GM13977 (cell line): ENCODE results near the gene TKTL1.
"Not testable (repeated sequence)": the region's sequence is repeated elsewhere in the genome, so short reads cannot be mapped to it uniquely, and the experiment has no call there.

ENCODE experiments used
- DNase-seq: peaks from one replicate; pipeline ENCODE4 v3.0.0; 2012; ENCODE audit warnings: low spot score
- CTCF ChIP-seq: IDR thresholded peaks from 2 replicates; pipeline ENCODE4 v1.5.1; 2012; ENCODE audit warnings: mild to moderate bottlenecking, control low read depth; ENCODE audit not compliant: insufficient read depth; ENCODE audit errors: extremely low read depth, missing control alignments
- in situ Hi-C: fragments of 300-500 bp; cut with MboI; formaldehyde crosslinking; loops from one replicate; pipeline ENCODE4 v1.12.0; 2022; ENCODE audit warnings: low sequenced_read_pairs, low pct_unique_long_range_greater_than_20kb, mixed read lengths, inconsistent platforms; ENCODE audit not compliant: unreplicated experiment

TKTL1 gene

DNA sequence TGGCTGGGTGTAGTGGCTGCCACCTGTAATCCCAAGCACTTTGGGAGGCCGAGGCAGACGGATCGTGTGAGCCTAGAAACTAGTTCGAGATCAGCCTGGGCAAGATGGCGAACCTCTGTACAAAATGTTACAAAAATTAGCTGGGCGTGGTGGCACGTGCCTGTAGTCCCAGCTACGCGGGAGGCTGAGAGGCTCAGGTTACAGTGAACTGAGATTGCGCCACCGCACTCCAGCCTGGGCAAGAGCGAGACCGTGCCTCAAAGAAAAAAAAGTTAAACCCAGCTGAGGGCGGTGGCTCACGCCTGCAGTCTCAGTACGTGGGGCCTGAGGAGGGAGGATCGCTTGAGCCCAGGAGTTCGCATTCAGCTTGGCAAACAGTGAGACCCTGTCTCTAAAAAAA lies 1.1 kb downstream of the TKTL1 start:
- DNase-seq: no peak
- no peak for TF ChIP-seq CTCF
- in situ Hi-C loops: no loop called here

DNA sequence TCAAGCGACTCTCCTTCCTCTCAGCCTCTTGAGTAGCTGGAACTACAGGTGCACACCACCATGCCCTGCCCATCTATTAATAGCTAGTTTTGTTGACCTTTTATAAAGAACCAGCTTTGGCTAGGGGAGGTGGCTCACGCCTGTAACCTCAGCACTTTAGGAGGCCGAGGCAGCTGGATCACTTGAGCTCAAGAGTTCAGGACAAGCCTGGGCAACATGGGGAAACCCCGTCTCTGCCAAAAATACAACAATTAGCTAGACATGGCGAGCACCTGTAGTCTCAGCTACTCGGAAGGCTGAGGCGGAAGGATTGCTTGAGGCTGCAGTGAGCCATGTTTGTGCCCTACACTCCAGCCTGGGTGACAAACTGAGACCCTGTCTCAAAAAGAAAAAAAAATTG lies 2.7 kb downstream of the TKTL1 start:
- DNase-seq: no peak
- no peak for TF ChIP-seq CTCF
- in situ Hi-C loops: no loop called here

DNA sequence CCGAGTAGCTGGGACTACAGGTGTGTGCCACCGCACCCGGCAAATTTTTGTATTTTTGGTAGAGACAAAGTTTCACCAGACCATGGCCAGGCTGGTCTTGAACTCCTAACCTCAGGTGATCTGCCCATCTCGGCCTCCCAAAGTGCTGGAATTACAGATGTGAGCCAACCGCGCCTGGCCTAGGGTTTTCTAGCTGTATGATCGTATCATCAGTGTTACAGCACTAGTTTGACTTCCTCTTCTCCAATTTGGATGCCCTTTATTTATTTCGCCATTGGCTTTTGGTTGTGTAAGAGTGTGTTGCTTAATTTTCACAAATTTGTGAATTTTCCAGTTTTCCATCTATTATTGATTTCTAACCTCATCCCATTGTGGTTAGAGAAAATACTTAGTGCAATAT lies 5.2 kb downstream of the TKTL1 start:
- in situ Hi-C loops: no loop called here

GRCh38 chrX:154302998-154303397 lies 7.4 kb downstream of the TKTL1 start:
- DNase-seq, in situ Hi-C loops: not testable (repeated sequence)

More for the DNA sequence above, 5.2 kb downstream of the TKTL1 start:
- TF ChIP-seq CTCF: no peak
- DNase-seq: no peak

GRCh38 chrX:154303476-154303875 lies 7.9 kb downstream of the TKTL1 start:
- in situ Hi-C loops: no loop called here
- DNase-seq: no peak
- TF ChIP-seq CTCF: no peak

- TF ChIP-seq CTCF: no peak
- in situ Hi-C loops: no loop called here
- DNase-seq: no peak
These were observed 9.3 kb downstream of the TKTL1 start for GRCh38 chrX:154304846-154305245.

GRCh38 chrX:154305541-154306205 lies 10.1 kb downstream of the TKTL1 start:
- in situ Hi-C loops: no loop called here
- TF ChIP-seq CTCF: no peak
- no peak for DNase-seq
